ENCODE data around the gene OR13C8. TPM values are rescaled to one million over a fixed set of nuclear protein-coding genes. Genes with fewer than 3 reads are reported as not detected.
"Not testable (repeated sequence)": the region's sequence is repeated elsewhere in the genome, so short reads cannot be mapped to it uniquely, and the experiment has no call there.

Gene OR13C8
- polyA plus RNA-seq, 4 donors = not detected

GRCh38 chr9:104598749-104599148 lies 29.8 kb downstream of the OR13C8 start:
- FAIRE-seq; H3K36me3 ChIP-seq (ENCODE audit: control insufficient read depth in 3 of 3, insufficient read depth in 2 of 3, low read depth in 1 of 3, low read length in 3 of 3); H3K27me3 ChIP-seq (ENCODE audit: control insufficient read depth in 3 of 3, insufficient read depth in 3 of 3, low read length in 3 of 3); H3K27ac ChIP-seq (ENCODE audit: low read depth in 1 of 3, low read length in 2 of 3); DNase-seq; H3K9me3 ChIP-seq (ENCODE audit: control insufficient read depth in 2 of 2, insufficient read depth in 1 of 2, low read depth in 1 of 2, low read length in 1 of 2); H3K4me3 ChIP-seq (ENCODE audit: low read depth in 1 of 3, low read length in 3 of 3); H3K4me1 ChIP-seq (ENCODE audit: control insufficient read depth in 3 of 3, insufficient read depth in 2 of 3, low read depth in 1 of 3, low read length in 2 of 3): not testable (repeated sequence)
- WGBS, 3 donors = 46 to 73% (median 72%) methylated on average over 1 to 3 of the region's 3 CpGs

- FAIRE-seq; H3K27me3 ChIP-seq (ENCODE audit: control insufficient read depth in 3 of 3, insufficient read depth in 3 of 3, low read length in 3 of 3); H3K4me1 ChIP-seq (ENCODE audit: control insufficient read depth in 3 of 3, insufficient read depth in 2 of 3, low read depth in 1 of 3, low read length in 2 of 3); H3K9me3 ChIP-seq (ENCODE audit: control insufficient read depth in 2 of 2, insufficient read depth in 1 of 2, low read depth in 1 of 2, low read length in 1 of 2); H3K4me3 ChIP-seq (ENCODE audit: low read depth in 1 of 3, low read length in 3 of 3); DNase-seq; H3K36me3 ChIP-seq (ENCODE audit: control insufficient read depth in 3 of 3, insufficient read depth in 2 of 3, low read depth in 1 of 3, low read length in 3 of 3); H3K27ac ChIP-seq (ENCODE audit: low read depth in 1 of 3, low read length in 2 of 3): not testable (repeated sequence)
Measured at GRCh38 chr9:104599313-104599712, 30.3 kb downstream of the OR13C8 start, which contains the start of gene OR13C5. Gene OR13C5, minus strand, starts transcription at chr9:104599413. Its CDS starts 0 bp downstream, at chr9:104599413.

DNA sequence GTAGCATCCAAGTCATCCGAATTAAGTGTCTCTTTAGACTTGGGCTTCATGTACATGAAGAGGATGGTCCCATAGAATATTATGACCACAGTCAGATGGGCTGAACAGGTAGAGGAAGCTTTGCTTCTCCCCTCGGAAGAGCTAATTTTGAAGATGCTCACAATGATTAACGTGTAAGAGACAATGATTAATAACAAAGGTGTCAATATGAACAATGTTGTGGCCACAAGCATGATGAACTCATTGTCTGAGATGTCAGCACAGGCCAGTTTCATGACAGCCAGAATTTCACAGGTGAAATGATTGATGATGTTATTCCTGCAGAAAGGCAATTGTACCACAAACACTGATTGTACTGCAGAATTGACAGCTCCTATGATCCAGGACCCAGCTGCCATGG lies 35.8 kb downstream of the OR13C8 start:
- no peaks in the 10 kb centered on the region for H3K36me3 ChIP-seq (ENCODE audit: control insufficient read depth in 3 of 3, insufficient read depth in 2 of 3, low read depth in 1 of 3, low read length in 3 of 3)
- FAIRE-seq (no peak), DNase-seq (no peak)
- no peaks in the 10 kb centered on the region for H3K9me3 ChIP-seq (ENCODE audit: control insufficient read depth in 2 of 2, insufficient read depth in 1 of 2, low read depth in 1 of 2, low read length in 1 of 2)
- no peak overlapping the region for H3K27ac ChIP-seq (ENCODE audit: low read depth in 1 of 3, low read length in 2 of 3)
- no peaks in the 10 kb centered on the region for H3K4me1 ChIP-seq (ENCODE audit: control insufficient read depth in 3 of 3, insufficient read depth in 2 of 3, low read depth in 1 of 3, low read length in 2 of 3)
- H3K27me3 ChIP-seq (ENCODE audit: control insufficient read depth in 3 of 3, insufficient read depth in 3 of 3, low read length in 3 of 3) = no peaks in the 10 kb centered on the region
- H3K4me3 ChIP-seq (ENCODE audit: low read depth in 1 of 3, low read length in 3 of 3) = no peak overlapping the region
- WGBS, 3 donors = 67 to 72% (median 68%) methylated on average over 3 of the region's 3 CpGs

GRCh38 chr9:104605527-104605926 lies 36.6 kb downstream of the OR13C8 start, which contains the start of gene OR13C2:
Gene OR13C2, minus strand, starts transcription at chr9:104605627. Its CDS starts 0 bp downstream, at chr9:104605627.
- not testable (repeated sequence) for H3K9me3 ChIP-seq (ENCODE audit: control insufficient read depth in 2 of 2, insufficient read depth in 1 of 2, low read depth in 1 of 2, low read length in 1 of 2); H3K27me3 ChIP-seq (ENCODE audit: control insufficient read depth in 3 of 3, insufficient read depth in 3 of 3, low read length in 3 of 3); H3K4me1 ChIP-seq (ENCODE audit: control insufficient read depth in 3 of 3, insufficient read depth in 2 of 3, low read depth in 1 of 3, low read length in 2 of 3); H3K36me3 ChIP-seq (ENCODE audit: control insufficient read depth in 3 of 3, insufficient read depth in 2 of 3, low read depth in 1 of 3, low read length in 3 of 3); FAIRE-seq; DNase-seq; H3K4me3 ChIP-seq (ENCODE audit: low read depth in 1 of 3, low read length in 3 of 3); H3K27ac ChIP-seq (ENCODE audit: low read depth in 1 of 3, low read length in 2 of 3)
- WGBS, 3 donors = 43 to 50% (median 50%) methylated on average over 1 of the region's 1 CpG

DNA sequence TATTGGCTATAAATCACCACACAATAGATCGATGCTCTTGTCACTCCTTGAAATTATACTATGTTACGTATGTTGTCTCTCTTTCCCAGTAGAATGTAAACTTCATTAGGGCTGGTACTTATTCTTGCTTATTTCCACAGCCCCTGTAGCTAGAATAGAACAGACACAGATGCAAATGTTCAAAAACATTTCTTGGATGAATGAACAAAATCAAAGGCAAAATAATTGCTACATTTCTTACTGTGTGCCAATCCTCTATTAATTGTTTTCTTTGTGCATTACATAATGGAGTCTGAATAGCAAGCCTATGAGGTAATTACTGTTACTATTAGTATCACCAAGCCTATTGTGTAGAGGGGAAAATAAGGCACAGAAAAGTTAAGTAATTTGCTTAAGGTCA lies 37.2 kb downstream of the OR13C8 start:
- Histone ChIP-seq H3K36me3 (ENCODE audit: control insufficient read depth in 3 of 3, insufficient read depth in 2 of 3, low read depth in 1 of 3, low read length in 3 of 3) (no peaks in the 10 kb centered on the region), H3K4me3 (ENCODE audit: low read depth in 1 of 3, low read length in 3 of 3) (no peak overlapping the region), H3K27me3 (ENCODE audit: control insufficient read depth in 3 of 3, insufficient read depth in 3 of 3, low read length in 3 of 3) (no peaks in the 10 kb centered on the region), H3K9me3 (ENCODE audit: control insufficient read depth in 2 of 2, insufficient read depth in 1 of 2, low read depth in 1 of 2, low read length in 1 of 2) (no peaks in the 10 kb centered on the region), H3K27ac (ENCODE audit: low read depth in 1 of 3, low read length in 2 of 3) (no peak overlapping the region), H3K4me1 (ENCODE audit: control insufficient read depth in 3 of 3, insufficient read depth in 2 of 3, low read depth in 1 of 3, low read length in 2 of 3) (no peaks in the 10 kb centered on the region)
- WGBS, 3 donors = 69 to 81% (median 72%) methylated on average over 2 of the region's 2 CpGs
- no peak for DNase-seq
- no peak for FAIRE-seq

GRCh38 chr9:104608336-104608735 lies 39.4 kb downstream of the OR13C8 start:
- H3K9me3 ChIP-seq (ENCODE audit: control insufficient read depth in 2 of 2, insufficient read depth in 1 of 2, low read depth in 1 of 2, low read length in 1 of 2) = no peaks in the 10 kb centered on the region
- DNase-seq (no peak), FAIRE-seq (no peak)
- H3K27ac ChIP-seq (ENCODE audit: low read depth in 1 of 3, low read length in 2 of 3) = no peak overlapping the region
- H3K4me1 ChIP-seq (ENCODE audit: control insufficient read depth in 3 of 3, insufficient read depth in 2 of 3, low read depth in 1 of 3, low read length in 2 of 3) = no peaks in the 10 kb centered on the region
- H3K36me3 ChIP-seq (ENCODE audit: control insufficient read depth in 3 of 3, insufficient read depth in 2 of 3, low read depth in 1 of 3, low read length in 3 of 3) = no peaks in the 10 kb centered on the region
- 26 to 42% (median 39%) methylated on average over 1 of the region's 1 CpG for WGBS, 3 donors
- no peak overlapping the region for H3K4me3 ChIP-seq (ENCODE audit: low read depth in 1 of 3, low read length in 3 of 3)
- no peaks in the 10 kb centered on the region for H3K27me3 ChIP-seq (ENCODE audit: control insufficient read depth in 3 of 3, insufficient read depth in 3 of 3, low read length in 3 of 3)

DNA sequence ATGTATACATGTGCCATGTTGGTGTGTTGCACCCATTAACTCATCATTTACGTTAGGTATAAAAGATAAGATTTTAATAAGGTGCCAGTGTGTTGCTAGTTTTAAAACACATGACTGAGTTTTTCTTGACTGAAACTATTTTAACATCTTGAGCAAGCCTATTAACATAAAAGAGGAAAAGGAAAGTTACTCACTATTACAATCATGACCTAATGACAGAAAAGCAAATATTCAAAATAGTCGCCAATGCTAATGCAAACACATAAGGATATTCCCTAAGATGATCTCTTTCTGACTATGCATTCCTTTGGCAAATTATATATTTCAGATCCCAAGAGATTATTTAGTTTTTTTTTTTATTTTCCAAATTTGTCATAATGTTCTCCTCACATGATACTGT lies 42.2 kb downstream of the OR13C8 start:
- no peak for FAIRE-seq
- DNase-seq = no peak
- no peaks in the 10 kb centered on the region for H3K9me3 ChIP-seq (ENCODE audit: control insufficient read depth in 2 of 2, insufficient read depth in 1 of 2, low read depth in 1 of 2, low read length in 1 of 2)
- no peaks in the 10 kb centered on the region for H3K27me3 ChIP-seq (ENCODE audit: control insufficient read depth in 3 of 3, insufficient read depth in 3 of 3, low read length in 3 of 3)
- H3K4me1 ChIP-seq (ENCODE audit: control insufficient read depth in 3 of 3, insufficient read depth in 2 of 3, low read depth in 1 of 3, low read length in 2 of 3) = no peaks in the 10 kb centered on the region
- H3K36me3 ChIP-seq (ENCODE audit: control insufficient read depth in 3 of 3, insufficient read depth in 2 of 3, low read depth in 1 of 3, low read length in 3 of 3) = no peaks in the 10 kb centered on the region
- H3K4me3 ChIP-seq (ENCODE audit: low read depth in 1 of 3, low read length in 3 of 3) = no peak overlapping the region
- H3K27ac ChIP-seq (ENCODE audit: low read depth in 1 of 3, low read length in 2 of 3) = no peak overlapping the region
- 33 to 79% (median 59%) methylated on average over 2 of the region's 2 CpGs for WGBS, 3 donors

- no peak for DNase-seq
- Histone ChIP-seq H3K9me3 (ENCODE audit: control insufficient read depth in 2 of 2, insufficient read depth in 1 of 2, low read depth in 1 of 2, low read length in 1 of 2) (no peaks in the 10 kb centered on the region), H3K4me3 (ENCODE audit: low read depth in 1 of 3, low read length in 3 of 3) (no peak overlapping the region), H3K36me3 (ENCODE audit: control insufficient read depth in 3 of 3, insufficient read depth in 2 of 3, low read depth in 1 of 3, low read length in 3 of 3) (no peaks in the 10 kb centered on the region), H3K27me3 (ENCODE audit: control insufficient read depth in 3 of 3, insufficient read depth in 3 of 3, low read length in 3 of 3) (no peaks in the 10 kb centered on the region), H3K4me1 (ENCODE audit: control insufficient read depth in 3 of 3, insufficient read depth in 2 of 3, low read depth in 1 of 3, low read length in 2 of 3) (no peaks in the 10 kb centered on the region), H3K27ac (ENCODE audit: low read depth in 1 of 3, low read length in 2 of 3) (no peak overlapping the region)
- FAIRE-seq = no peak
Measured at GRCh38 chr9:104617418-104617817, 48.5 kb downstream of the OR13C8 start.

DNA sequence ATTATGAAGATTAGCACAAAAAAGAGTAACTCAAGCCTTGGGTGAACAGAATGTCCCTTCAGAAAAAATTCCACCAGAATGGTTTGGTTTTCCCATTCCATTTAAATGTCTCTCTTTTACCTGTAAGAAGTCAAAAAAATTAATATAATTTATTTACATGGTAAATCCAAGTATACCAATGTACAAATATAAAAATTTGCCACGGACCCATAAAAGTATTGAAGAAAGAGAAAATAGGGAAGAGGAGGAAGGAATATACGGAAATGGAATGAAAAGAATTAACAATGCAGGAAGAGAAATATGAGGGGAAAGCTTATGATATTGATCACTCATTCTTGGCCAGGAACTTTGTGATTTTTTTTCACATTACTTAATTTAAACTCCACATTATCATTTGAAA lies 49.1 kb downstream of the OR13C8 start, which contains the start of gene OR13C9:
Gene OR13C9, minus strand, starts transcription at position 101 of the 400 bp plus-strand sequence. Its CDS starts 0 bp downstream, at position 101.
- no peak for FAIRE-seq
- WGBS, 3 donors = 66 to 82% (median 74%) methylated on average over 2 of the region's 2 CpGs

More for the DNA sequence above, 49.1 kb downstream of the OR13C8 start, which contains the start of gene OR13C9:
- Histone ChIP-seq H3K9me3 (ENCODE audit: control insufficient read depth in 2 of 2, insufficient read depth in 1 of 2, low read depth in 1 of 2, low read length in 1 of 2) (no peaks in the 10 kb centered on the region), H3K27me3 (ENCODE audit: control insufficient read depth in 3 of 3, insufficient read depth in 3 of 3, low read length in 3 of 3) (no peaks in the 10 kb centered on the region), H3K27ac (ENCODE audit: low read depth in 1 of 3, low read length in 2 of 3) (no peak within 1 kb of the TSS), H3K4me3 (ENCODE audit: low read depth in 1 of 3, low read length in 3 of 3) (no peak within 1 kb of the TSS), H3K4me1 (ENCODE audit: control insufficient read depth in 3 of 3, insufficient read depth in 2 of 3, low read depth in 1 of 3, low read length in 2 of 3) (no peaks in the 10 kb centered on the region), H3K36me3 (ENCODE audit: control insufficient read depth in 3 of 3, insufficient read depth in 2 of 3, low read depth in 1 of 3, low read length in 3 of 3) (no peaks in the 10 kb centered on the region)
- no peak for DNase-seq
